SH-SY5Y (cell line): ENCODE results near the gene CLN5.

Experiments used
- GATA2 ChIP-seq: IDR thresholded peaks from 2 replicates; pipeline ENCODE4 v1.6.1; 2011; ENCODE audit warnings: mild to moderate bottlenecking, low read depth, low read length
- GATA3 ChIP-seq: IDR thresholded peaks from 2 replicates; pipeline ENCODE4 v1.6.1; 2011; ENCODE audit warnings: low read depth, mild to moderate bottlenecking, low read length, moderate library complexity

Gene CLN5

GRCh38 chr13:77001540-77001939 lies 9.7 kb downstream of the CLN5 start:
- no peak for TF ChIP-seq GATA2
- TF ChIP-seq GATA3, result no peak

- no peak for TF ChIP-seq GATA2
- TF ChIP-seq GATA3, result no peak
Observed at GRCh38 chr13:77001963-77002587, 10.2 kb downstream of the CLN5 start.

- TF ChIP-seq GATA3 (no peak), GATA2 (no peak)
Observed at GRCh38 chr13:77002590-77003190, 10.8 kb downstream of the CLN5 start.

- TF ChIP-seq GATA3, result no peak
- no peak for TF ChIP-seq GATA2
Observed at GRCh38 chr13:77009011-77009410, 17.1 kb downstream of the CLN5 start.

GRCh38 chr13:77013853-77014542 lies 22.1 kb downstream of the CLN5 start:
- no peak for TF ChIP-seq GATA3
- TF ChIP-seq GATA2, result no peak

GRCh38 chr13:77014906-77015685 lies 23.2 kb downstream of the CLN5 start:
- no peak for TF ChIP-seq GATA3
- TF ChIP-seq GATA2, result no peak

GRCh38 chr13:77016251-77016812 lies 24.5 kb downstream of the CLN5 start:
- TF ChIP-seq GATA2 (no peak), GATA3 (no peak)

- TF ChIP-seq GATA2 (no peak), GATA3 (no peak)
Observed at GRCh38 chr13:77016888-77017623, 25.2 kb downstream of the CLN5 start.

- no peak for TF ChIP-seq GATA2
- TF ChIP-seq GATA3, result no peak
Observed at GRCh38 chr13:77019756-77020155, 27.9 kb downstream of the CLN5 start.

GRCh38 chr13:77022341-77022740 lies 30.5 kb downstream of the CLN5 start:
- TF ChIP-seq GATA2, result no peak
- no peak for TF ChIP-seq GATA3

- TF ChIP-seq GATA2 (no peak), GATA3 (no peak)
Observed at GRCh38 chr13:77026255-77026860, 34.5 kb downstream of the CLN5 start.

- TF ChIP-seq GATA3, result no peak
- no peak for TF ChIP-seq GATA2
Observed at GRCh38 chr13:77026861-77027621, 35.2 kb downstream of the CLN5 start, which contains the start of gene FBXL3. Gene FBXL3 (minus strand): TSS chr13:77027159. CDS start chr13:77021860, 5,299 bp downstream.
